HepG2 (cell line): Measurements from ENCODE around the gene TSKU. TPM values are rescaled to one million over a fixed set of nuclear protein-coding genes. Genes with fewer than 3 reads are reported as not detected.

Experiments used
- FOXK2 ChIP-seq: fragments of 450-650 bp; IDR thresholded peaks from 2 replicates; pipeline ENCODE4 v1.6.1; 2016
- IKZF1 ChIP-seq: fragments of 450-650 bp; IDR thresholded peaks from 2 replicates; pipeline ENCODE4 v1.7.1; 2016
- KLF12 ChIP-seq: sonication (generic); formaldehyde crosslinking; IDR thresholded peaks from 2 replicates; pipeline ENCODE4 v1.4.0; 2020; ENCODE audit warnings: missing genetic modification reagents, borderline replicate concordance
- MYC ChIP-seq: sonication (generic); formaldehyde crosslinking; IDR thresholded peaks from 2 replicates; pipeline ENCODE4 v1.9.0; 2021; ENCODE audit warnings: missing genetic modification reagents, borderline replicate concordance
- NFATC3 ChIP-seq: sonication (generic); formaldehyde crosslinking; IDR thresholded peaks from 2 replicates; pipeline ENCODE4 v1.5.1; 2020; ENCODE audit warnings: mild to moderate bottlenecking, missing genetic modification reagents
- RFX3 ChIP-seq: IDR thresholded peaks from 2 replicates; pipeline ENCODE4 v1.6.1; 2016; ENCODE audit warnings: missing biosample characterization, missing genetic modification reagents
- SMYD3 ChIP-seq: sonication (generic); formaldehyde crosslinking; IDR thresholded peaks from 2 replicates; pipeline ENCODE4 v1.8.1; 2023; ENCODE audit warnings: mild to moderate bottlenecking, missing genetic modification reagents
- SRF ChIP-seq: IDR thresholded peaks from 2 replicates; pipeline ENCODE4 v1.6.1; 2011; ENCODE audit warnings: mild to moderate bottlenecking, low read depth, low read length, moderate library complexity
- polyA plus RNA-seq, 8 experiments: library from polyadenylated mRNA; depleted of rRNA in 3 of 8; stranded (reverse) in 7 of 8; unstranded in 1 of 8; fragments of >200 nt; fragmentation: Illumina TruSeq in 4 of 8; extraction: Trizol in 4 of 8; gene quantifications; 2 replicates each; pipeline versions ENCODE4 v1.2.1 to v1.2.3, GENCODE V29; 2011 to 2016; ENCODE audit warnings: low read depth in 4 of 8, missing spikeins in 1 of 8, mixed read lengths in 1 of 8; ENCODE audit not compliant: insufficient read depth in 1 of 8
- total RNA-seq, 5 experiments: library from RNA; depleted of rRNA; stranded (reverse); fragments of >200 nt; fragmentation: Illumina TruSeq; extraction: Trizol; gene quantifications; 2 replicates each; pipeline ENCODE4 v1.2.3, GENCODE V29; 2016; ENCODE audit warnings: low read depth in 1 of 5
- TF ChIP-seq, protein P1 (sequence below): sonication (generic); formaldehyde crosslinking; conservative IDR thresholded peaks from 2 replicates; pipeline ENCODE4 v1.8.1; 2023; ENCODE audit warnings: missing genetic modification reagents
- TF ChIP-seq, protein P2 (sequence below): sonication (generic); formaldehyde crosslinking; IDR thresholded peaks from 2 replicates; pipeline ENCODE4 v1.4.0; 2020; ENCODE audit warnings: missing genetic modification reagents, borderline replicate concordance
- TF ChIP-seq, protein P3 (sequence below): sonication (generic); formaldehyde crosslinking; IDR thresholded peaks from 2 replicates; pipeline ENCODE4 v1.4.0; 2020; ENCODE audit warnings: missing genetic modification reagents
- TF ChIP-seq, protein P4 (sequence below): sonication (generic); formaldehyde crosslinking; IDR thresholded peaks from 2 replicates; pipeline ENCODE4 v1.4.0; 2020; ENCODE audit warnings: missing genetic modification reagents
- TF ChIP-seq, protein P5 (sequence below): sonication (generic); formaldehyde crosslinking; IDR thresholded peaks from 2 replicates; pipeline ENCODE4 v1.8.1; 2022; ENCODE audit warnings: mild to moderate bottlenecking, missing genetic modification reagents
- TF ChIP-seq, protein P6 (sequence below): sonication (generic); formaldehyde crosslinking; IDR thresholded peaks from 2 replicates; pipeline ENCODE4 v1.4.0; 2020; ENCODE audit warnings: missing genetic modification reagents

TSKU gene
- total and polyA plus RNA-seq, 2 of the 13 experiments (the other 11 are each of a cell fraction or from before 2014, with no cell fraction given): 20.3 to 21.4 TPM

DNA sequence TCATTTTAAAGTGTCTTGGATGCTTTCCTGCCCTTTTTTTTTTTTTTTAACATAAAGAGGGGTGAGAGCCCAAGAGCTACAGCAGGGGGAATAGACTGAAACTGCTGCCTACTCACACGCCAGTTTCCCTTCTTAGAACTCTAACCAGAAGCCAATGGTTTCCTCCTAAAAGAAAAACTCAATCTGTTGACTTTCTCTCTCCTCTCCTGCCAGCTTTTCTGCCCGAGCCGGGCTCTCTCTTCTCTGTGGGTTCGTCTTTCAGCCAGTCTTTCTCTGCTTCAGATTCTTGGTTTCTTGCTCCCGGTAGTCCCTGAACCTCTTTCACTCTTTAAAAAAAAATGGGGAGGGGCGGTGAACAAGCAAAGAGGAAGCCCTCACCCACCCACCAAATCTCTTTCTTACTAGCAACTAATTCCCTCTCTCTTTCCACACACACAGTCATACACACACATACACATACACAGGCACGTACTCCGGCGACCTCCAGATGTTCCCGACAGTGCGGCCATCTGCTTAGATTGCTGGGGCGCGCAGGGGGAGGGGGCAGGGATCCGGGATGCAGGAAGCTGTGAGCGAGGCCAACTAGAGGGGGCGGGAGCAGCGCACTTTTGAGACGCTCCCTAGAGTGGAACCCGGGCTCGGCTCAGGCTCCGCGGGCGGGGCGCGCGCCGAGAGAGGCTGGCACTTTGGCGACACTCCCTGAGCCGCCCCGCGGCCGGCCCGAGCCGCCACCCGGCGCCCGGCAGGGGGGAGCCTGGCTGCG lies 444 bp upstream of the TSKU start (continued):
- TF ChIP-seq, protein P1, sequence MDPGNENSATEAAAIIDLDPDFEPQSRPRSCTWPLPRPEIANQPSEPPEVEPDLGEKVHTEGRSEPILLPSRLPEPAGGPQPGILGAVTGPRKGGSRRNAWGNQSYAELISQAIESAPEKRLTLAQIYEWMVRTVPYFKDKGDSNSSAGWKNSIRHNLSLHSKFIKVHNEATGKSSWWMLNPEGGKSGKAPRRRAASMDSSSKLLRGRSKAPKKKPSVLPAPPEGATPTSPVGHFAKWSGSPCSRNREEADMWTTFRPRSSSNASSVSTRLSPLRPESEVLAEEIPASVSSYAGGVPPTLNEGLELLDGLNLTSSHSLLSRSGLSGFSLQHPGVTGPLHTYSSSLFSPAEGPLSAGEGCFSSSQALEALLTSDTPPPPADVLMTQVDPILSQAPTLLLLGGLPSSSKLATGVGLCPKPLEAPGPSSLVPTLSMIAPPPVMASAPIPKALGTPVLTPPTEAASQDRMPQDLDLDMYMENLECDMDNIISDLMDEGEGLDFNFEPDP: no peak
- TF ChIP-seq, protein P2, sequence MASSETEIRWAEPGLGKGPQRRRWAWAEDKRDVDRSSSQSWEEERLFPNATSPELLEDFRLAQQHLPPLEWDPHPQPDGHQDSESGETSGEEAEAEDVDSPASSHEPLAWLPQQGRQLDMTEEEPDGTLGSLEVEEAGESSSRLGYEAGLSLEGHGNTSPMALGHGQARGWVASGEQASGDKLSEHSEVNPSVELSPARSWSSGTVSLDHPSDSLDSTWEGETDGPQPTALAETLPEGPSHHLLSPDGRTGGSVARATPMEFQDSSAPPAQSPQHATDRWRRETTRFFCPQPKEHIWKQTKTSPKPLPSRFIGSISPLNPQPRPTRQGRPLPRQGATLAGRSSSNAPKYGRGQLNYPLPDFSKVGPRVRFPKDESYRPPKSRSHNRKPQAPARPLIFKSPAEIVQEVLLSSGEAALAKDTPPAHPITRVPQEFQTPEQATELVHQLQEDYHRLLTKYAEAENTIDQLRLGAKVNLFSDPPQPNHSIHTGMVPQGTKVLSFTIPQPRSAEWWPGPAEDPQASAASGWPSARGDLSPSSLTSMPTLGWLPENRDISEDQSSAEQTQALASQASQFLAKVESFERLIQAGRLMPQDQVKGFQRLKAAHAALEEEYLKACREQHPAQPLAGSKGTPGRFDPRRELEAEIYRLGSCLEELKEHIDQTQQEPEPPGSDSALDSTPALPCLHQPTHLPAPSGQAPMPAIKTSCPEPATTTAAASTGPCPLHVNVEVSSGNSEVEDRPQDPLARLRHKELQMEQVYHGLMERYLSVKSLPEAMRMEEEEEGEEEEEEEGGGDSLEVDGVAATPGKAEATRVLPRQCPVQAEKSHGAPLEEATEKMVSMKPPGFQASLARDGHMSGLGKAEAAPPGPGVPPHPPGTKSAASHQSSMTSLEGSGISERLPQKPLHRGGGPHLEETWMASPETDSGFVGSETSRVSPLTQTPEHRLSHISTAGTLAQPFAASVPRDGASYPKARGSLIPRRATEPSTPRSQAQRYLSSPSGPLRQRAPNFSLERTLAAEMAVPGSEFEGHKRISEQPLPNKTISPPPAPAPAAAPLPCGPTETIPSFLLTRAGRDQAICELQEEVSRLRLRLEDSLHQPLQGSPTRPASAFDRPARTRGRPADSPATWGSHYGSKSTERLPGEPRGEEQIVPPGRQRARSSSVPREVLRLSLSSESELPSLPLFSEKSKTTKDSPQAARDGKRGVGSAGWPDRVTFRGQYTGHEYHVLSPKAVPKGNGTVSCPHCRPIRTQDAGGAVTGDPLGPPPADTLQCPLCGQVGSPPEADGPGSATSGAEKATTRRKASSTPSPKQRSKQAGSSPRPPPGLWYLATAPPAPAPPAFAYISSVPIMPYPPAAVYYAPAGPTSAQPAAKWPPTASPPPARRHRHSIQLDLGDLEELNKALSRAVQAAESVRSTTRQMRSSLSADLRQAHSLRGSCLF (CRISPR knock-in tag): no peak
- TF ChIP-seq, protein P3, sequence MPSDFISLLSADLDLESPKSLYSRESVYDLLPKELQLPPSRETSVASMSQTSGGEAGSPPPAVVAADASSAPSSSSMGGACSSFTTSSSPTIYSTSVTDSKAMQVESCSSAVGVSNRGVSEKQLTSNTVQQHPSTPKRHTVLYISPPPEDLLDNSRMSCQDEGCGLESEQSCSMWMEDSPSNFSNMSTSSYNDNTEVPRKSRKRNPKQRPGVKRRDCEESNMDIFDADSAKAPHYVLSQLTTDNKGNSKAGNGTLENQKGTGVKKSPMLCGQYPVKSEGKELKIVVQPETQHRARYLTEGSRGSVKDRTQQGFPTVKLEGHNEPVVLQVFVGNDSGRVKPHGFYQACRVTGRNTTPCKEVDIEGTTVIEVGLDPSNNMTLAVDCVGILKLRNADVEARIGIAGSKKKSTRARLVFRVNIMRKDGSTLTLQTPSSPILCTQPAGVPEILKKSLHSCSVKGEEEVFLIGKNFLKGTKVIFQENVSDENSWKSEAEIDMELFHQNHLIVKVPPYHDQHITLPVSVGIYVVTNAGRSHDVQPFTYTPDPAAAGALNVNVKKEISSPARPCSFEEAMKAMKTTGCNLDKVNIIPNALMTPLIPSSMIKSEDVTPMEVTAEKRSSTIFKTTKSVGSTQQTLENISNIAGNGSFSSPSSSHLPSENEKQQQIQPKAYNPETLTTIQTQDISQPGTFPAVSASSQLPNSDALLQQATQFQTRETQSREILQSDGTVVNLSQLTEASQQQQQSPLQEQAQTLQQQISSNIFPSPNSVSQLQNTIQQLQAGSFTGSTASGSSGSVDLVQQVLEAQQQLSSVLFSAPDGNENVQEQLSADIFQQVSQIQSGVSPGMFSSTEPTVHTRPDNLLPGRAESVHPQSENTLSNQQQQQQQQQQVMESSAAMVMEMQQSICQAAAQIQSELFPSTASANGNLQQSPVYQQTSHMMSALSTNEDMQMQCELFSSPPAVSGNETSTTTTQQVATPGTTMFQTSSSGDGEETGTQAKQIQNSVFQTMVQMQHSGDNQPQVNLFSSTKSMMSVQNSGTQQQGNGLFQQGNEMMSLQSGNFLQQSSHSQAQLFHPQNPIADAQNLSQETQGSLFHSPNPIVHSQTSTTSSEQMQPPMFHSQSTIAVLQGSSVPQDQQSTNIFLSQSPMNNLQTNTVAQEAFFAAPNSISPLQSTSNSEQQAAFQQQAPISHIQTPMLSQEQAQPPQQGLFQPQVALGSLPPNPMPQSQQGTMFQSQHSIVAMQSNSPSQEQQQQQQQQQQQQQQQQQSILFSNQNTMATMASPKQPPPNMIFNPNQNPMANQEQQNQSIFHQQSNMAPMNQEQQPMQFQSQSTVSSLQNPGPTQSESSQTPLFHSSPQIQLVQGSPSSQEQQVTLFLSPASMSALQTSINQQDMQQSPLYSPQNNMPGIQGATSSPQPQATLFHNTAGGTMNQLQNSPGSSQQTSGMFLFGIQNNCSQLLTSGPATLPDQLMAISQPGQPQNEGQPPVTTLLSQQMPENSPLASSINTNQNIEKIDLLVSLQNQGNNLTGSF (CRISPR knock-in tag): no peak
- TF ChIP-seq, protein P4, sequence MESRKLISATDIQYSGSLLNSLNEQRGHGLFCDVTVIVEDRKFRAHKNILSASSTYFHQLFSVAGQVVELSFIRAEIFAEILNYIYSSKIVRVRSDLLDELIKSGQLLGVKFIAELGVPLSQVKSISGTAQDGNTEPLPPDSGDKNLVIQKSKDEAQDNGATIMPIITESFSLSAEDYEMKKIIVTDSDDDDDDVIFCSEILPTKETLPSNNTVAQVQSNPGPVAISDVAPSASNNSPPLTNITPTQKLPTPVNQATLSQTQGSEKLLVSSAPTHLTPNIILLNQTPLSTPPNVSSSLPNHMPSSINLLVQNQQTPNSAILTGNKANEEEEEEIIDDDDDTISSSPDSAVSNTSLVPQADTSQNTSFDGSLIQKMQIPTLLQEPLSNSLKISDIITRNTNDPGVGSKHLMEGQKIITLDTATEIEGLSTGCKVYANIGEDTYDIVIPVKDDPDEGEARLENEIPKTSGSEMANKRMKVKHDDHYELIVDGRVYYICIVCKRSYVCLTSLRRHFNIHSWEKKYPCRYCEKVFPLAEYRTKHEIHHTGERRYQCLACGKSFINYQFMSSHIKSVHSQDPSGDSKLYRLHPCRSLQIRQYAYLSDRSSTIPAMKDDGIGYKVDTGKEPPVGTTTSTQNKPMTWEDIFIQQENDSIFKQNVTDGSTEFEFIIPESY (CRISPR knock-in tag): no peak
- TF ChIP-seq FOXK2 (no peak), KLF12 (no peak), NFATC3 (CRISPR knock-in tag) (no peak), MYC (no peak), SMYD3 (CRISPR knock-in tag) (no peak), RFX3 (CRISPR knock-in tag) (no peak), IKZF1 (no peak), SRF (no peak)
- TF ChIP-seq, protein P5, sequence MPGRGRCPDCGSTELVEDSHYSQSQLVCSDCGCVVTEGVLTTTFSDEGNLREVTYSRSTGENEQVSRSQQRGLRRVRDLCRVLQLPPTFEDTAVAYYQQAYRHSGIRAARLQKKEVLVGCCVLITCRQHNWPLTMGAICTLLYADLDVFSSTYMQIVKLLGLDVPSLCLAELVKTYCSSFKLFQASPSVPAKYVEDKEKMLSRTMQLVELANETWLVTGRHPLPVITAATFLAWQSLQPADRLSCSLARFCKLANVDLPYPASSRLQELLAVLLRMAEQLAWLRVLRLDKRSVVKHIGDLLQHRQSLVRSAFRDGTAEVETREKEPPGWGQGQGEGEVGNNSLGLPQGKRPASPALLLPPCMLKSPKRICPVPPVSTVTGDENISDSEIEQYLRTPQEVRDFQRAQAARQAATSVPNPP (CRISPR knock-in tag): no peak
- TF ChIP-seq, protein P6, sequence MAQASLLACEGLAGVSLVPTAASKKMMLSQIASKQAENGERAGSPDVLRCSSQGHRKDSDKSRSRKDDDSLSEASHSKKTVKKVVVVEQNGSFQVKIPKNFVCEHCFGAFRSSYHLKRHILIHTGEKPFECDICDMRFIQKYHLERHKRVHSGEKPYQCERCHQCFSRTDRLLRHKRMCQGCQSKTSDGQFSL: no peak
